Left renal cortex interstitium (tissue), 4 donors: ENCODE measurements around the gene NR2F6. TPM values are rescaled to one million over a fixed set of nuclear protein-coding genes. Genes with fewer than 3 reads are reported as not detected.

ENCODE experiments used
- DNase-seq, 4 donors: peaks; one replicate each; pipeline ENCODE4 v3.0.0-alpha.2; 2013; ENCODE audit warnings: low read depth in 4 of 4, low spot score in 2 of 4, missing footprints in 1 of 4
- polyA plus RNA-seq, 4 donors: library from polyadenylated mRNA; unstranded; fragments of 120-200 nt; gene quantifications; one replicate each; pipeline ENCODE4 v1.2.1, GENCODE V29; 2013; ENCODE audit not compliant: insufficient read length in 4 of 4

The NR2F6 gene
- polyA plus RNA-seq, 4 donors, result 35.1 to 64.1 (median 48.9) TPM

DNA sequence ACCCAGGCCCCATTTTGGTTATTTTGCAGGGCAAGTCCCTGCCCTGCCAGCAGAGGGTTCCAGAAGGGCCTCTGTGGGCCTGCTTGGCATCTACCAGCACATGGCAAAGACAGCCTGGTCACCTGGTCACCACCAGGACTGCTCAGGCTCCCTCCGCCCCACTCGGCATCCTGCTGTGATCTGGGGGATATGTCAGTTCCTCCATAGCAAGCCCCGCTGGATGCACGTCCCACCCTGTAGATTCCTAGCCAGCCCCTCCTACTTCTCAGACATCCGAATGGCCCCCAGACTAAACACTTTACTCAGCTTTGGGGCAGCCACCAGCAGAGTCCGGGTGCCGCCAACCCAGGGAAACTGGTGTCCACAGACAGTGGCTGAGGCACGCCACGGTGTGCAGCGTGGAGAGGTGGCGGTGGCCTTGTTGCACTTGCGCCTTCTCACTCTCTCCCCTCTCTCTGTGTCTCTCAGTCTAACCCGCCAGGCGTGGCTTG lies 62.4 kb downstream of the NR2F6 start:
- no peak for DNase-seq

Other genes with a start within 250 kb of the NR2F6 start
- gene CPAMD8, start 219.1 kb downstream of the NR2F6 start, polyA plus RNA-seq, result 10 to 100 TPM; 32.8 to 61.5 (median 45.7) TPM
- gene HAUS8, start 170.5 kb downstream of the NR2F6 start, polyA plus RNA-seq, result 10 to 100 TPM; 11.7 to 17.0 (median 15.5) TPM
- 10 to 100 TPM; 45.2 to 74.4 (median 53.9) TPM for gene MYO9B, start 170.1 kb downstream of the NR2F6 start, polyA plus RNA-seq
- gene USE1, start 30.6 kb downstream of the NR2F6 start, polyA plus RNA-seq, result 10 to 100 TPM; 27.1 to 37.3 (median 31.3) TPM
- 10 to 100 TPM; 18.6 to 25.7 (median 23.2) TPM for gene OCEL1, start 19.7 kb downstream of the NR2F6 start, polyA plus RNA-seq
- gene USHBP1, start 18.8 kb upstream of the NR2F6 start, polyA plus RNA-seq, result 1 to 10 TPM; 4.8 to 8.0 (median 7.6) TPM
- 100 to 1,000 TPM in 3 of 4 donors, 10 to 100 TPM in 1; 99.9 to 118 (median 108) TPM for gene BABAM1, start 21.5 kb upstream of the NR2F6 start, polyA plus RNA-seq
- 1 to 10 TPM in 2 of 4 donors, under 1 TPM in 2; 0.86 to 2.3 (median 1.3) TPM for gene ANKLE1, start 36.0 kb upstream of the NR2F6 start, polyA plus RNA-seq
- 10 to 100 TPM in 3 of 4 donors, 1 to 10 TPM in 1; 7.8 to 15.5 (median 12.6) TPM for gene ABHD8, start 57.5 kb upstream of the NR2F6 start, polyA plus RNA-seq
- gene MRPL34, start 60.0 kb upstream of the NR2F6 start, polyA plus RNA-seq, result 10 to 100 TPM; 48.5 to 77.6 (median 57.3) TPM
- 10 to 100 TPM; 31.3 to 48.7 (median 42.8) TPM for gene DDA1, start 63.6 kb upstream of the NR2F6 start, polyA plus RNA-seq
- gene ANO8, start 88.9 kb upstream of the NR2F6 start, polyA plus RNA-seq, result 10 to 100 TPM in 3 of 4 donors, 1 to 10 TPM in 1; 8.3 to 21.1 (median 13.1) TPM
- 10 to 100 TPM; 15.7 to 37.9 (median 24.6) TPM for gene GTPBP3, start 91.6 kb upstream of the NR2F6 start, polyA plus RNA-seq
- gene PLVAP, start 131.4 kb upstream of the NR2F6 start, polyA plus RNA-seq, result 100 to 1,000 TPM; 162 to 238 (median 195) TPM
- gene CCDC194, start 148.3 kb upstream of the NR2F6 start, polyA plus RNA-seq, result 1 to 10 TPM in 2 of 4 donors, under 1 TPM in 2; 0.83 to 6.2 (median 3.3) TPM
- 100 to 1,000 TPM; 103 to 178 (median 119) TPM for gene BST2, start 159.7 kb upstream of the NR2F6 start, polyA plus RNA-seq
- 10 to 100 TPM; 53.2 to 97.6 (median 80.9) TPM for gene MVB12A, start 174.1 kb upstream of the NR2F6 start, polyA plus RNA-seq
- 1 to 10 TPM; 2.4 to 3.9 (median 3.3) TPM for gene TMEM221, start 202.7 kb upstream of the NR2F6 start, polyA plus RNA-seq
- under 1 TPM in 2 of 4 donors, not detected in 2; 0.26 to 0.28 TPM for gene NXNL1, start 215.0 kb upstream of the NR2F6 start, polyA plus RNA-seq
- gene SLC27A1, start 224.6 kb upstream of the NR2F6 start, polyA plus RNA-seq, result 10 to 100 TPM; 10.7 to 24.7 (median 19.1) TPM